IPS DF 6.9 (cell line): ENCODE results near the gene BRPF1.

Source experiments
- DNase-seq: peaks from one replicate; pipeline ENCODE4 v3.0.0-alpha.2; 2013; ENCODE audit warnings: low read depth, low spot score
- H3K27ac ChIP-seq: one replicate; pipeline ENCODE4 v1.5.1; 2013; ENCODE audit warnings: low read length, control low read depth
- H3K27me3 ChIP-seq: 2 replicates; pipeline ENCODE4 v1.6.1; 2013; ENCODE audit warnings: mild to moderate bottlenecking, low read length; ENCODE audit not compliant: control insufficient read depth, insufficient read depth
- H3K36me3 ChIP-seq: 2 replicates; pipeline ENCODE4 v1.6.1; 2013; ENCODE audit warnings: low read length; ENCODE audit not compliant: control insufficient read depth, insufficient read depth
- H3K4me1 ChIP-seq: 2 replicates; pipeline ENCODE4 v1.6.1; 2013; ENCODE audit warnings: low read length; ENCODE audit not compliant: control insufficient read depth, insufficient read depth
- H3K4me3 ChIP-seq: 2 replicates; pipeline ENCODE4 v1.5.1; 2013; ENCODE audit warnings: mild to moderate bottlenecking, low read length
- H3K9me3 ChIP-seq: 2 replicates; pipeline ENCODE4 v1.6.1; 2013; ENCODE audit warnings: low read length, inconsistent platforms; ENCODE audit not compliant: control insufficient read depth, insufficient read depth
- WGBS: extraction: QIAGEN DNeasy Blood & Tissue Kit; methylation state at CpG from one replicate; pipeline ENCODE4 v1.1.7; 2013; ENCODE audit warnings: mixed read lengths, missing lambda C conversion rate; ENCODE audit not compliant: insufficient read length, insufficient coverage; 5-methylcytosine and 5-hydroxymethylcytosine counted together

Gene BRPF1

DNA sequence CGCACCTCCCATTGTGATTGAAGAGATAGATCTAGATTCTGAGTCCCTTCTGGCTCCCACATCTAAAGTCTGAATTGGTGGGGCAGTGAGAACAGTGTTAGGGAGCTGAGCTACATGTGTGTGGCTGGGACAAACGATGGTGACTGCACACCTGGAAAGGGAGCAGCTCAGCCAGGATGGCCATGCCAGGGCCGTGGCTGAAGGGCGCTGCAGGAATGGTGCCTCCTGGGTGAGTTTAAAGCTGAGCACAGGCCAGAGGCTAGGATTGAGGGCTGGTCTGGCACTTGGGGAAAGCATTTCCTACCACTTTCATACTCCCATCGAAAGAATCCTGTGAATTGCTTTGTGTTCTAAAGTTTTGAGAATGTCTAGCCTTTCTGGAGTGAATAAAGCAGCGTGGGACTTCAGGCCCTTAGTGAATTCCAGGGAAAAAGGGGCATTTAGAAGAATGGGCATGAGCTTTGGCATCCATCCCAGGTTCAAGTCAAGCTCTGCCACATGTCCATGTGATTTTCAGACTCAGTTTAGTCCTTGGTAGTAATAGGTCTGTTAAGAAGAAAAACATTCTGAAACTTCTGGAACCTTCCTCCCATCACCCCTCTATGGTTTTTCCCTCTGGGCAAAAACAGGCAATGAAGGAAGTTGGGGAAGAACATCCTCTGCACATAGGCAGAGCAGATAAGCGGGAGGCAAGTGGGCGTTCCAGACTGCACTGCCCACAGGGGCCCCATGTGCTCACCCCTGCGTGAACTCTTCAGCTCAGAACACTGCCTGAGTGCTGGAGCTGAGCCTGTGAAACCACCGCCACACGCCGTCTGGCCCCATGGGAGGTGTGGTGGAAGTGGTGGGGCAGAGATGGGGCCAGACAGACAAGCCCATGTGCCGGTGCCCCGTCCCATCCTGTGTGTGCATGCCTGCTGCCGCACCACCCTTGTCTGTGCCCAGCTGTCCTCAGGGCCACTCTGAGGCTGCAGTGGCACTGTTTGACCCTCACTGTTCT is 40.8 kb upstream of the BRPF1 start:
- H3K9me3 ChIP-seq = no peaks in the 10 kb centered on the region
- H3K27me3 ChIP-seq = no peaks in the 10 kb centered on the region
- H3K27ac ChIP-seq = no peak overlapping the region
- H3K4me1 ChIP-seq = no peaks in the 10 kb centered on the region; the same call in 1 of the 2 replicates
- no peak overlapping the region for H3K4me3 ChIP-seq
- WGBS = no CpG with 5 or more reads among the region's 15 CpGs
- DNase-seq = no peak
- peaks cover 30% of the 10 kb centered on the region for H3K36me3 ChIP-seq

DNA sequence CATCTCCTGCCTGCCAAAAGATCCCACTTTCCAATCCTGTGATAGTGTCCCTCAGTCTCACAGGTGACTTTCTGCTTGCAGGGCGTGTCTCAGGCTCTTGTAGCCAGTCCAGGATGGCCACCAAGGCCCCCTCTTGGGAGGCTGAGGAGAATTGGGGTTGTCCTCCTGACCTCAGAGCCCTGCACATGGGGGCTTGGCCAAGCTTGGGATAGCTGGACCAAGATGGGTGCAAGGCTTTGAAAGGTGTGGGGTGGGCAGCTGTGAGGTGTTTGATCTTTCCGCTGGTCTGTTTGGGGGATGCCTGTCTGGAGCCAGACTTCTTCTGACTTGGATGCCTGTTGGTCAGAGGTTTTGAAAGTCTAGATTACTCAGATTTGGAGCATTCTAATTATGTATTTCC is 39.9 kb upstream of the BRPF1 start:
- no CpG with 5 or more reads among the region's 2 CpGs for WGBS
- Histone ChIP-seq H3K9me3 (no peaks in the 10 kb centered on the region), H3K36me3 (peaks cover 24% of the 10 kb centered on the region), H3K4me3 (no peak overlapping the region), H3K4me1 (no peaks in the 10 kb centered on the region; the same call in 1 of the 2 replicates), H3K27me3 (no peaks in the 10 kb centered on the region), H3K27ac (no peak overlapping the region)
- DNase-seq = no peak

DNA sequence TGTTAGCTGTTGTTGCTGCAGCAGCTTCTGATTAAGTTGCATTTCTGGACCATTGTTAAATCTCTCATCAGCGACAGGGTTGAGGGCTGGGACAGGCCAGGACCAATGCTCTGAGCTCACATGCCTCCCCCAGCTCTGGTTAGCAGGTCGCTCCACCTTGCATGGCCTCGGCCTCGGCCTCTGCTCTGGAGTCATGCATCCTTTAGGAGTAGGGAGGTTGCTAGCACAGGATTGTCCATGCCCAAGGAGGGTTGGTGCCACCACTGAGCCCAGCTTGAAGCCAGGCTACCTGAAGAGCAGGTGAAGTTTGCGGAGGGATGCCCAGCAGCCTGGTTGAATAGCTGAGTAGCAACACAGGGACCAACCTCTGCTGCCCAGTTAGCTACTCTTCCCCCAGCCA is 39.1 kb upstream of the BRPF1 start:
- DNase-seq = no peak
- no peaks in the 10 kb centered on the region for H3K9me3 ChIP-seq
- no peak overlapping the region for H3K4me3 ChIP-seq
- H3K27ac ChIP-seq = no peak overlapping the region
- H3K27me3 ChIP-seq = no peaks in the 10 kb centered on the region
- peaks cover 24% of the 10 kb centered on the region for H3K36me3 ChIP-seq
- H3K4me1 ChIP-seq = no peaks in the 10 kb centered on the region; the same call in 1 of the 2 replicates
- no CpG with 5 or more reads among the region's 5 CpGs for WGBS

DNA sequence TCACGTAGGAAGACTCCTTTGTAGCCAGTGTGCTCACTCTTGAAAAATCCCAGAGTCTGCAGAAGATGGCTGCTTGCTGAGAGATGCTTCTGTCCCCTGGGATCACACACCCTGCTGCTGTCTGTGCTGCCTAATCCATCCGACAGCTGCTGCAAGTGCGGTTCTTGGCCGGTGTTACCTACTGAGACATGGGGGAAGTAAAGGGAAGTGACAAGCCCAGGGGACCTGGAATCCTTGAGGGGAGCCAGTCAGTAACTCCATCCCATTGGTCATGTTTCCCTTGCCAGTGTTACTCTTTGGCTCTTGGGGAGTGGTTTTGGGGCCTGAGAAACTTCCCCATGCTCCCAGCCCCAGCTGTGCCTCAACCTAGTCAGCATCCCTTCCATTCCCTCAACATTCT is 36.2 kb upstream of the BRPF1 start:
- no peaks in the 10 kb centered on the region for H3K9me3 ChIP-seq
- no peaks in the 10 kb centered on the region; the same call in 1 of the 2 replicates for H3K4me1 ChIP-seq
- H3K27me3 ChIP-seq = no peaks in the 10 kb centered on the region
- peaks cover 13% of the 10 kb centered on the region for H3K36me3 ChIP-seq
- WGBS = no CpG with 5 or more reads among the region's 4 CpGs
- no peak overlapping the region for H3K4me3 ChIP-seq
- H3K27ac ChIP-seq = no peak overlapping the region
- DNase-seq = no peak

DNA sequence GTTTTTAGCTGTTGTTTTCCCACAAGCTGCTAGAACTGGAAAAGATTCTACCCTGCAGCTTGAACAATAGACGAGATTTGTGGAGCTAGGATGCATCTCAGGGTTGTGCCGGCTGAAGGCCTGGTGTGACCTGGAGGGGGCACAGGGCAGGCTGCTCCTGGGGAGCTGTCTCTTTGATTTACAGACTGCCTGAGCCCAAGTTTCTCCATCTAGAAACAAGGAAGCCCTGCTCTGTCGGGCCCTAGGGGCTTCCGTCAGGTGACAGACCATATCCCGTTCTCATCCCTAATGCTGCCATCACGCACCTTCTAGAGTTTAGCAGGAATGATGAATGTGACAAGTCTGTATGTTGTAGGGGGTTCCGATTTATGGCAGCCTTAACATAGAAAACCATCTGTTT is 35.8 kb upstream of the BRPF1 start:
- Histone ChIP-seq H3K36me3 (peaks cover 13% of the 10 kb centered on the region), H3K27me3 (no peaks in the 10 kb centered on the region), H3K27ac (no peak overlapping the region), H3K4me1 (no peaks in the 10 kb centered on the region; the same call in 1 of the 2 replicates), H3K4me3 (no peak overlapping the region), H3K9me3 (no peaks in the 10 kb centered on the region)
- DNase-seq = no peak
- no CpG with 5 or more reads among the region's 7 CpGs for WGBS

DNA sequence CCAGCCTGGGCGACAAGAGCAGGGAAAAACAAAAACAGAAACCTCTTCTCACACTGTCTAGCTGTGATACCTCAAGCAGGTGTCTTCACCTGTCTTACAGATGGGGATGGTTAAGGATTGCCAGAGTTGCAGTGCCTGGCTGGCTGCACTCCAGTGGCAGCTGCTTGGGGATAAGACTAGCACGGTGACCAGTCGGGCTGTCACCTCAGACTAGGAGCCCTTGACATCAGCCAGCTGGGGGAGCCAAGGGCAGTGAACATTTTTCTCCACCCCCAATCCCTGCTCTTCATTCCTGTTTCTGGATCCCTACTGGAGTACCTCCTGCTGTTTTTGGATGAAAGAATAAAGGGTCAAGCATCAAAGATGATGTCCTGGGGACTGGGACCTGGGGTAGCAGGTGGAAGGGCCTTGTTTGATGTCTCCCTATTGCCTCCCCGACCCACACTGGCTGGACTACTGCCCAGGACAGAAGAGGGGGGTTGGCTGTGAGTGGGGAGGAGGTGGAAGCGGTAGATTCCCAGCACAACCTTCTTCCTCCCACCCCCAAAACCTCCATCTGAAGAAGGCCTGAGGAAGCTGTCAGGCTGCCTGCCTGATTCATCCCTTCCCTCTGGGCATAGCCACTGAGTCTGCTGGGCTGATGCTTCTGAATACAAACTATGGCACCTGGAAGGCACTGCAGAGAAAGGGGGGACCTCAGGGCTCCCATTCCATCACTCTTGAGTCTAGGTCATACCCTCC is 34.9 kb upstream of the BRPF1 start:
- H3K27ac ChIP-seq = no peak overlapping the region
- H3K4me1 ChIP-seq = no peaks in the 10 kb centered on the region
- no peaks in the 10 kb centered on the region for H3K9me3 ChIP-seq
- WGBS = no CpG with 5 or more reads among the region's 5 CpGs
- H3K27me3 ChIP-seq = no peaks in the 10 kb centered on the region
- peaks cover 8% of the 10 kb centered on the region for H3K36me3 ChIP-seq
- H3K4me3 ChIP-seq = no peak overlapping the region
- no peak for DNase-seq

DNA sequence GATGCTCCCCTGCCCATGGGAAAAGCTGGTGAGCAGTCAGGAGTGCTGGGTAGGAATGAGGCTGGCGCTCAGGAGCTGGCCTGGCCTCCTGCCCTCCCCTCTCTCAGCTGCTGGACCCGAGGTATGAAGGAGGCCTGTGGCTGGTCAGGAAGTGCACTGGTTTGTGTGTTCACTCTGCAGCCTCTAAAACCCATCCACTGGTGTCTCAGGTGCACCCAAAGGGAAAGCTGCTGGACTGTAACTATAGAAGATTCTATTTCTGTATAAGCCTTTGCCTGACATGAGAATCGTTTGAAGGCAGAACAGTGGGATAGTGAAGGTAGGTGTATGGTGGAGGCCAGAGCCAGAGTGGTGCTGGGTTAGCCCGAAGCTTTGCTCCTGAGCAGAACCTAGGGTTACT is 33.6 kb upstream of the BRPF1 start:
- no peak overlapping the region for H3K27ac ChIP-seq
- H3K4me1 ChIP-seq = no peaks in the 10 kb centered on the region
- no peak overlapping the region for H3K4me3 ChIP-seq
- no peak for DNase-seq
- no CpG with 5 or more reads among the region's 4 CpGs for WGBS
- H3K27me3 ChIP-seq = peaks cover under 1% of the 10 kb centered on the region; the same call in 1 of the 2 replicates
- H3K9me3 ChIP-seq = no peaks in the 10 kb centered on the region
- peaks cover 5% of the 10 kb centered on the region; the same call in 1 of the 2 replicates for H3K36me3 ChIP-seq

DNA sequence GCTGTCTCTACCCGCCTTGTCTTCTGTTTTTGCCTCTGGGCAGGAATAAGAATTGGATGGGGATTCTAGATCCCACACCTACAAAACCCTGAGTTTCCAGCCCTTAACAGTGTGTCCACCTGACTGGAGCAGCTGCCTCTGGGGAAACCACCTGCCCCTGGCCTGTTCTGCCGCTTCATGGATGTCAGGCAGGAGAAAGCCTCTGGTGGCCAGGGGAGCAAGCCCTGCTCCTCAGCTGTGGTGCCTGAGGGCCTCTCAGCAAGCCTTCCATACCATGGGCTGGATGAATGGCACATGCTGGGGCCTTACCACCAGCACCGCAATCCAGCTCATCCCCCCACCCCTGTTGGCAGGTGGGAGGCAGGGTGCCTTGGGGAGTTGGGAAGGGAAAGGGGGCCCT is 33.2 kb upstream of the BRPF1 start:
- DNase-seq = no peak
- H3K4me3 ChIP-seq = no peak overlapping the region
- peaks cover 4% of the 10 kb centered on the region; the same call in 1 of the 2 replicates for H3K27me3 ChIP-seq
- H3K4me1 ChIP-seq = no peaks in the 10 kb centered on the region
- no peak overlapping the region for H3K27ac ChIP-seq
- WGBS = no CpG with 5 or more reads among the region's 3 CpGs
- no peaks in the 10 kb centered on the region for H3K9me3 ChIP-seq
- H3K36me3 ChIP-seq = peaks cover 5% of the 10 kb centered on the region; the same call in 1 of the 2 replicates

DNA sequence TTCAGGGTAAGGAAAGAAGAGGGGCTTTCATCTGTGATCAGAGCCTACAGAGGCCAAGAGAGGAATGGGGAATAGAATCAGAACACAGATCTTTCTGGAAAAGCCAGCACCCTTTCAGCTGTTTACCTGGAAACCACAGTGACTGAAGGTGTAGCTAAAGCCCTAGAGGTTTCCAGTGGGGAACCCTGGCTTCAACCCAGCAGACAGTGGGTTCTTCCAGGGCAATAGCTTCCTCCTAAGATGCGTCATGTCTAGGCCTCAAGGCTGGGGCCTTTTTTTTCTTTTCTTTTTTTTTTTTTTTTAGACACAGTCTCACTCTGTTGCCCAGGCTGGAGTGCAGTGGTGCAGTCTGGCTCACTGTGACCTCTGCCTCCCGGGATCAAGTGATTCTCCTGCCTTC is 31.0 kb upstream of the BRPF1 start:
- no peaks in the 10 kb centered on the region for H3K9me3 ChIP-seq
- peaks cover 3% of the 10 kb centered on the region; the same call in 1 of the 2 replicates for H3K36me3 ChIP-seq
- H3K4me1 ChIP-seq = 0 out of 2 replicates have a peak, but pooled peaks cover 1% of the 10 kb centered on the region
- no CpG with 5 or more reads among the region's 2 CpGs for WGBS
- DNase-seq = no peak
- H3K27ac ChIP-seq = no peak overlapping the region
- no peak overlapping the region for H3K4me3 ChIP-seq
- H3K27me3 ChIP-seq = peaks cover 5% of the 10 kb centered on the region; the same call in 1 of the 2 replicates

DNA sequence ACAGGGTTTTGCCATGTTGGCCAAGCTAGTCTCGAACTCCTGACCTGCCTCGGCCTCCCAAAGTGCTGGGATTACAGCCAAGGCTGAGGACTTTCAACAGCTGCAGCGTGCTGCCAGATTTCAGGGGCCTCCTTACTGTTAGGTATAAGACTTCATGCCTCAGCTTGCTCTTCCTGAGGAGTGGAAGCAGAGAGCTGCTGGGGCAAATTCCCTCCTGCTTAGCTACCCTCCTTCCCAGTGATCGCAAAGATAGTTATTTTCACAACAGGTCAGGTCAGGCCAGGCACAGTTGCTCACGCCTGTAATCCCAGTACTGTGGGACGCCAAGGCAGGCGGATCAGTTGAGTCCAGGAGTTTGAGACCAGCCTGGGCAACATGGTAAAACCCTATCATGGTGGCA is 30.5 kb upstream of the BRPF1 start:
- H3K36me3 ChIP-seq = peaks cover 3% of the 10 kb centered on the region; the same call in 1 of the 2 replicates
- H3K27ac ChIP-seq = no peak overlapping the region
- 0 out of 2 replicates have a peak, but pooled peaks cover 1% of the 10 kb centered on the region for H3K4me1 ChIP-seq
- peaks cover 5% of the 10 kb centered on the region; the same call in 1 of the 2 replicates for H3K27me3 ChIP-seq
- no CpG with 5 or more reads among the region's 7 CpGs for WGBS
- no peak for DNase-seq
- H3K4me3 ChIP-seq = no peak overlapping the region
- no peaks in the 10 kb centered on the region for H3K9me3 ChIP-seq
